ENCODE data around the gene TMPRSS13.
"Not testable (repeated sequence)": the region's sequence is repeated elsewhere in the genome, so short reads cannot be mapped to it uniquely, and the experiment has no call there.

The TMPRSS13 gene

DNA sequence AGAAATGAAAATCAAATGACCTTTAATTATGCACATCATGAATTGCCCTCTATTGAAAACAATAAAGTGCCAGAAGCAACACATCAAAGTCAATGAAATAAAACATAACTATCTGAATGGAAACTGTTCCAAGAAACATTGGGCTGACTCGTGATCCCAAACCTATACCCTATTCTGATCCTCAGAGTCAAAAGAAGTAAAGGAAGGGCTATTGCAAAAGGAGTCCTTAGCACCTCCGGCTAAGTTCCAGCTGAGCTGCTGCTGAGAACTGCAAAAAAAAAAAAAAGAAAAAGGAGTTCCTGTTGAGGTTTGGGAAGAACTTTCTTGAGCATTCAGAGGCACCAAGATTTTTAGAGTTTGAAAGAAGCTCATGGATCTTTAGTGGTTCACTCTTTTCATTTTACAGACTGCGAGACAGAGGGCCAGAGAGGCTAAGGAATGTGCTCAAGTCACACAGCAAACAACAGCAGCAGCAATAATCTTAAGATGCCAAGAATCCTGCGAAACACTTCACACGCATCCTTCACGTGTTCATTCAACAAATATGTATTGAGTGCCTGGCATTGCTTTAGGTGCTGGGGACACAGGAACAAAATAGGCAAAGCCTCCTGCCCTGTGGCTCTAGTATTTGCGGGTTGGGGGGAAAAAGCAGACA lies 841 bp upstream of the TMPRSS13 start:
- no peak for DNase-seq (ENCODE audit: low spot score)

DNA sequence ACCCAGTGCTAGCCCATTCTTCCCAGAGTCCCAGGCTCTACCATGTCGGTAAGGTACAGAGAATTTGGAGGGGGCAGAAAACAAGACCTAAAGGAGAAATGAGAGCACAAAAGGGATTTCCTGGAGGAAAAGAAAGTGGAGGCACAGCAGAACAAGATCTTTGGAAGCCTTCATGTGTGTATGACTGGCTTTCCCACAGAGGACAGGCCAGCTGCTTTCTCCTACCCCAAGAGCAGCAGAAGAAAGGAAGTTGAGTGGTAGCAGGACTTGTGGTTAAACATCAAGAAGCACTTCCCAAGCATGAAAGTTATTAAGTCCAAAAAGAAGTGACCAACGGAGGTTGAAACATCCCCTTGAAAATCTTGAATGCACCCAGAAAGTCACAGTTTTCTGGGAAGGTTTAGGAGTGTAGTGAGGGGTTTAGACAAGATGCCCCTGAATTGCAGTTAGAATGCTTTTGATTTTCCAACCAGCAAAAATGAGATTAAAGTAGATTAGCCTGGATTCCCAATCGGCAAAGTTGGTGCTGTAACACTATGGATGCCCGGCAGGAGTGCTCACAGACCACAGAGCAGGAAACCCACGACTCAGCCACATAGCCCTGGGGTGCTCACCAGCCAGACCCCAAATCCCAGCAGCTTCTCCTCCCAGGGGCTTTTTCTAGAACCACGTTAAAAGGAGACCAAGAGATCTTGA lies 608 bp downstream of the TMPRSS13 start:
- DNase-seq (ENCODE audit: low spot score), result no peak

DNA sequence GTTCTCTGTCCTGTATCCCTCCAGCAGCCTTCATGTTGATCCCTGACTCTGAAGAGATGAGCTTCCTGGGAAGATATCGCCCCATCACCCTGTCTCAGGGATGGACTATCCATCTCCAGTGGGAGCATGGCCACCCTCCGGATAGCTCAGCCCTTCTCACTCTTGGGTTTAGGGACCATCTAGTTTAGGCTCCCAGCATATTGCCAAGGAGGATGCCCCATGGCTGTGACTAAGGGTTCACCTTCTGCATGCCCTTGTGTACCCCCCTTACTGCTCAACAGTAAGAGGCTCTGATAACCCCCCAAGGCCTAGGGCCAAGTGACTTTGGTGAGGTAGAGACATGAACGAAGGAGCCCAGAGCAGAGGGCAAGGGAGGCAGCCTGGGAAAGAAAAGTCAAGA lies 1.3 kb downstream of the TMPRSS13 start:
- no peak for DNase-seq (ENCODE audit: low spot score)

DNA sequence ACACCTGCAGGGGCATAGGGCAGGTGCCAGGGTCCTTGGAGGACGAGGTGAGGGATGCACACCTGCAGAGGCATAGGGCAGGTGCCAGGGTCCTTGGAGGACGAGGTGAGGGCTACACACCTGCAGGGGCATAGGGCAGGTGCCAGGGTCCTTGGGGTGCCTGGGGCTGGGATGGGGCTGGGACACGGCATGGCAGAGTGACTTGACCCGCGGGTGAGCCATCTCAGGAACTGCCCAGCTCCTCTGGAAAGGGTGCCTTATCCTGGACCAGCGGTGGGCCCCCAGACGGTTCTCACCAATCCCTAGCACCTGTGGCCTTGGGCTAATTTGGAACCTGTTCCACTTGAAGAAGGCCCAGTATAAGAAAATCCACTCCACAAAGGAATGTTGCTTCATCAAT lies 3.0 kb downstream of the TMPRSS13 start:
- DNase-seq (ENCODE audit: low spot score), result not testable (repeated sequence)

DNA sequence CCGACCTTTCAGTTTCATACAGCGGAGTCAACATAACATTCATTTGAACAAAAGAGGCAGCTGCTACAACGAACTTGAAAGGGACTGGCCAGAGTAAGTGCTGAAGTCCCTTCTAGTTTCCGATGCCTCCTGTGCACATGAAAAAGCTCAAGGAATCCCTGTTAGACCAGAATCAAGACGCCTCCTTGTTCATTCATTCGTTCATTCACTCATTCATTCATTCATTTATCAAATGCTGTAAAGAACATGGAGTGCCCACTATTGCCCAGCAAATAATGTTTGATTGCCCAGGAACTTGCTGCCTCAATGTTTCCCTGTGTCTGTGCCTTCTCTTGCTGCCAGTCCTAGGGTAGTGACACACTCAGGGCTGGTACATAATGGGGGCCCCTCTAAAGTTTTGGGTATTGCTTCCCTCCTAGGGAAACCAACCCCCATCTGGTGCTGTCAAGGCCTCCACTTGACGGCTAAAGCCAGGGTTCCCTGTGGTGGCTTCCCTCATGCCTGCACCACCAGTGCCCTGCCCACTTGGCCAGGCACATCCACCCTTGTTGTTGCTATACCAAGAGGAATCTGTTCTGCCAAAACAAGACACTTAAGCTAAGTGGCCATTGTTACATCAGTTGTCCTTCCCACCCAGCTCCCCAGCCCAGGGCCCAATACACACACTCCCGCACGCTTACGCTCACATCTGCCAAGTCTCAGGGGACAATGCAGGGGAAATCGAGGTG lies 3.8 kb downstream of the TMPRSS13 start:
- no peak for DNase-seq (ENCODE audit: low spot score)

GRCh38 chr11:117924631-117925170 lies 4.5 kb downstream of the TMPRSS13 start:
- no peak for DNase-seq (ENCODE audit: low spot score)

DNA sequence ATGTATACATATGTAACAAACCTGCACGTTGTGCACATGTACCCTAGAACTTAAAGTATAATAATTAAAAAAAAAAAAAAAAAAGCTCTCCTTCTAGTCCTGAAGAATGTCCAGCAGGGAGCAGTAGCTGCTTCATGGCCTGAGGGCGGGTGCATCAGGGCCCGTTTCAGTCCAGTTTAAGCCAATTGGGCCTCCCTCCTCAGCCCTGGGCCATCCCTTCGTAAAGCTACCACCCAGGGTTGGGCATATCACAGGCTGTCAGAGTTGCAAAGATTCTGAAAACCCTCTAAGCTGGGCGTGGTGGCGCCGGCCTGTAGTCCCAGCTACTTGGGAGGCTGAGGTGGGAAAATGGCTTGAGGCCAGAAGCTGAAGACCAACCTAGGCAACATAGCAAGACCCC lies 5.4 kb downstream of the TMPRSS13 start:
- DNase-seq (ENCODE audit: low spot score), result no peak

GRCh38 chr11:117923275-117923674 lies 5.9 kb downstream of the TMPRSS13 start:
- DNase-seq (ENCODE audit: low spot score), result no peak

DNA sequence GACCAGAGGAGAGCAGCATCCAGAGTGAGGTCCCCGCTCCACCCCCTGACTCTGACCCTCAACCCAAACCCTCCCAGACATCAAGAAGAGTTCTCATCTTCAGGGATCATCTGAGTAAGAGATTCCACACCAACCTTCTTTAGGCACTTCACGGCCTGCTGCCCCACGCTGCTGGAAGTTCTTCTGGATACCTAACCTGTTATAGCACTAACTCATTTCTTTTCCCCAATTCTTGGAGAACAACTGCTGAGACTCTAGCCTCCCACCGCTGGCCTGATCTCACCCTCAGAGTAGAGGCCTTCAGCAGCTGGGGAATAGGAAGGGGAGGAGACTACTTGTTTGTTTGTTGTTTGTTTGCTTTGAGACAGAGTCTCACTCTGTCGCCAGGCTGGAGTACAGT lies 7.3 kb downstream of the TMPRSS13 start:
- DNase-seq (ENCODE audit: low spot score), result no peak

DNA sequence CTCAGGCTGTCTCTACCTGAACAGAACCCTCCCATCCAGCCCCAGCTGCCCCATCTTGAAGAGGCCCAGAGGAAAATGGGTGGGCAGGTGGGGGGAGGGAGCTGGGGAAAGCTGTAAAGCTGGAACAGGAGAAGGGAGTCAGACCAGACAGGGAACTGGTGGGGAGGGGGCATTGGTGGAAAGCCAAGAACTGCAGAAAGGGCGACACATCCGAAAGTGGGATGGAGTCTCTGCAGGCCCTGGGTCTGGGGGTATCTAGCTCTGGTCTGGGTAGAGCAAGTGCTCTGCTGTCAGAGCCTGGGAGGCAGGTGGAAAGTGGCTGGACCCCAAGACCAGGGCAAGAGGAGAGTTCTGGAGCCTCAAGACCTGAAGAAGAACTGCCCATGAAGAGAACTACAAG lies 7.7 kb downstream of the TMPRSS13 start:
- no peak for DNase-seq (ENCODE audit: low spot score)

DNA sequence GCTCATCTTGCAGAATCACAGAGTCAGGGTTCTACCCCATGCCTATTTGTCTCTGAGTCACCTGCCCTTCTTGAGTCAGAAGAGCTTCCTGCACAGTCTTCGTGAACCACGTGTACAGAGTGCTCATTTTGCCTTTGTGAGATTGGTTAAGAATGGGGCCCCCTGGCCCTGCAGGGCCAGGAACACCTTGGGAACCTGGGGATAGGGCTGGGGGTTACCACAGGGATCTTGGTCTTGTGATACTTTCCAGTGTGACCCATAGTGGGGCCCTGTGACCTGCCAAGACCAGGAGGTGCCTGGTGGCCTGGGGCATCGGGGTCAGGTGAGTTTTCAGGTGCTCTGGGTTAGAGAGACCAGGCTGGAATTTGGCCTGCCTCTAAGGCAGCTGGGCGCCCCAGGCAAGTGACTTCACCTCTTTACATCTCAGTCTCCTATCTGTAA lies 9.4 kb downstream of the TMPRSS13 start:
- no peak for DNase-seq (ENCODE audit: low spot score)

GRCh38 chr11:117919341-117919740 lies 9.9 kb downstream of the TMPRSS13 start:
- no peak for DNase-seq (ENCODE audit: low spot score)

DNA sequence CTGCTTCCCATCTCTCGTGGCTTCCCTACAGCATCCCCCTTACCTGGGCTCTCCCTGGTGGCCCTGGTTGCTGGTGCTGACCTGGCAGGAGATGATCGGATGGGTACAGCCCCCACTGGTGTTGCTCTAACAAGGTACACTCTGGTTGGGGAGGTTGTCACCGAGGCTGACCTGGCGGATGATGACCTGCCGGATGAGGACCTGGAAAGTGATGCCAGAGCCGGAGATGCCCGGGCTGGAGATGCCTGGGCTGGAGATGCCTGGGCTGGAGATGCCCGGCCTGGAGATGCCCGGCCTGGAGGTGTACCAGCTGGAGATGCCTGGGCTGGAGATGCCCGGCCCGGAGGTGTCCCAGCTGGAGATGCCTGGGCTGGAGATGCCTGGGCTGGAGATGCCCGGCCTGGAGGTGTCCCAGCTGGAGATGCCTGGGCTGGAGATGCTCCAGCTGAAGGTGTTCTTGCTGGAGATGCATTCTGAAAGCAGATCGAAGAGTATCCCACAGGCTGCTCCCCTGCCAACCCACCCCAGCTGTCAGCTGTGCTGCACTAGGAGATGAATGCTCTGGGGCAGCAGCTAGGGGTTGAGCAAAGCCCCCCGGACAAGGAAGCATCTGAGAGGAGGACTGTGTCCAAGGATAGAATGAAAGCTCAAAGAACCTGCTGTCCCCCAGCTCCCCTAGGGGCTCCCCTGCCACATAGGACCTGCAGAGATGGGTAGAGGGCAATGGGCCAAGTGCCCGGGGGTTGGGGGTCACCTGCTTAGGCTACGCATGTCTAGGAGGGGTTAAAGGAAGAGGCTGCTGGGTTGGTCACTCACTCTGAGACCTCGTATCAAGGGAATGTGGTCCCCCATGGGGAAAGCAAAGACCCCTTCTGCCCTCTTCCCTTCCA lies 10.6 kb downstream of the TMPRSS13 start:
- no peak for DNase-seq (ENCODE audit: low spot score)

GRCh38 chr11:117917591-117918151 lies 11.5 kb downstream of the TMPRSS13 start:
- no peak for DNase-seq (ENCODE audit: low spot score)

DNA sequence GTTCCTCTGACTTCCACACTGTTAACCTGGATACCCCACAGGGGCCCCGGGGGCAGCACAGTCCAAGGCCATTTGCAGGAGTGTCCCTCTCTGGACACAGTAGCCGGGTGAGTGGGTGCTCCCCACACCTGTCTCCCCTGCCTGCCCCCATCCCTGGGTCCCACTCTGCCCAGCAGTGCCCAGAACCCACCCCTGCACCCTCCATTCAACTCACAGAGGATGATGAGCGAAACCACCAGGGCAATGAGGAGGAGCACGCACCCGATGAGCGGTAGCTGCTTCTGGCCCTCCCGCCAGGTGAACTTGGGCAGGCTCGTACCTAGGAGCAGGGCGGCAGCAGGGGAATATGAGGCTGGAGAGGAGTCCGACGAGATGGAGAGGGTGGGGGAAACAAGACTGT lies 12.2 kb downstream of the TMPRSS13 start:
- no peak for DNase-seq (ENCODE audit: low spot score)

- no peak for DNase-seq (ENCODE audit: low spot score)
Measured at GRCh38 chr11:117915672-117916235, 13.4 kb downstream of the TMPRSS13 start.

DNA sequence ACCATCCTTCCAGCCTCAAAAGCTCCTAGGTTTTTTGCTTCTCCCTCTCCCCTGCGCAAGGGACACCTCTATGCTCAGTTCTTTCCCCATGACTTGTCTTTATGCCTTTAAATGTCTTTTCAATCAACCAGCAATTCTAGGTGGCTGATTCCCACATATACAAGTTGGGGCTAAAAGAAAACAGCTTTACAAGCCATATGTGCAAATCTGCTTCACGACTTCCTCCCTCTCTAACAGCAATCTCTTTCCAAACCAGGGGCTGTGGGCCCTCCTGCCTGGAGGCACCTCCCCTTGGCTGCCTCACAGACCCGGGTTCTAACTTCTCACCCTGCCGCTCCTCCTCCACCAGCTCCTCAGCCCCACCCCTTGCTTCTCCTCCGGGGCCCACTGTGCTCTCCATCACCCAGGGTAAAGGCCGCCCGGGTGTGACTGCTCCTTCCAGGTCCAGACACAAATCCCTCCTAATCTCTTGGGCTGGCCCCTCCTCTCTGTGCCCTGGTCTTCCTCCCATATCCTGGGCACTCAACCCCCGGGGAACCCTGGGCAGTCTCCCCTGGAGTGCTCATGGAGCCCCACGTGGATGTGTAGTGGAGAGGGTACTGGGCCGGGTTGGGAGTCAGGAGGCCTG lies 14.1 kb downstream of the TMPRSS13 start:
- DNase-seq (ENCODE audit: low spot score), result no peak

DNA sequence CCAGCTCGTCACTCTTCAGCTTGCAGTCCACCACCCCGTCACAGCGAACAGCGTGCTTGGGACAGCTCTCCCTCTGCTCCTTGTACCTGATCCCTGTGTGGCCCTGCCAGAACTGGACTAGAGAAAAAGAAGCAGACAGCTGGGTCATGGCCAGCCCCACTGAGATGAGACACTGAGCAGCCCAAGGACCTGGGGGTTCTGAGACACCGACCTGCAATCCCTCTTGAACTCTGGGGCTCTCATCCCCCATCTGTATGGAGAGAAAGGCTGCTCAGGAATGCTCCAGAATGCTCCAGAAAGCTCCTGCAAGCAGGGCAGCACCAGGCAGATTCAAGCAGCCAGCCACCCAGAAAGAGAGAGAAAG lies 14.8 kb downstream of the TMPRSS13 start:
- no peak for DNase-seq (ENCODE audit: low spot score)

DNA sequence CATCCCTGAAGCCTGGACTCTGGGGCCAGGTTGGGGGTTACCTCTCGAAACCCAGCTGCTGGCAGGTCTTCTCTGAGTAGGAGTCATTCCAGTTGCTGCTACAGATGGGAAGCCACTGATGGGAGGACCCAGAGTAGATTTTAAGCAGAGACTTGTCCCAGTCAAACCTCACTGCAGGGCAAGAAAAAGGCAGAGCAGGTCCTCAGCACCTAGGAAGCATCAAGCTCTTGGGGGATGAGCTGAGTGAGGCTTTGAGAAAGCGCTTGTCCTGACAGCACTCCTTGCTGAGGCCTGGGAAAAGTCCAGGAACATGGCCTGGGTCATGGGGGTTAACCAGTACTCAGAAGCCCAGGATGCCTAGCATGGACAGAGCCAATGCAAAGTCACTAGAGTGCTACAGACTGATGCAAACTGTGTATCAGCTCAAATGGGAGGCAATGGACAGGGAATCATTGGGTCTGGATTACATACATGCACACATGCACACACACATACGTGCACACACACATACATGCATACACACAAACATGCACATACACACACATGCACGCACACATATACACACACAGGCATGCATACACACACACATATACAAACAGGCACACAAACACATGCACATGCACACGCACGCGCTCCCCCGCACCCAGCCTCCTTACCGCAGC lies 15.3 kb downstream of the TMPRSS13 start:
- no peak for DNase-seq (ENCODE audit: low spot score)

GRCh38 chr11:117912497-117912896 lies 16.7 kb downstream of the TMPRSS13 start:
- DNase-seq (ENCODE audit: low spot score), result no peak
